LoVo (cell line): ENCODE results near the gene AKIRIN2.

Source experiments
- DNase-seq: peaks from one replicate; pipeline ENCODE4 v3.0.0-alpha.2; 2016; ENCODE audit warnings: low spot score

Gene AKIRIN2

GRCh38 chr6:87655824-87656223 lies 46.2 kb downstream of the AKIRIN2 start:
- DNase-seq, result no peak

- DNase-seq, result no peak
These were observed 47.1 kb downstream of the AKIRIN2 start for GRCh38 chr6:87654875-87655454.

GRCh38 chr6:87654122-87654521 lies 47.9 kb downstream of the AKIRIN2 start:
- no peak for DNase-seq

GRCh38 chr6:87653074-87653962 lies 48.7 kb downstream of the AKIRIN2 start:
- no peak for DNase-seq

- DNase-seq, result no peak
These were observed 57.0 kb downstream of the AKIRIN2 start for GRCh38 chr6:87645080-87645479.

- DNase-seq, result no peak
These were observed 60.9 kb downstream of the AKIRIN2 start for GRCh38 chr6:87641065-87641692.

- DNase-seq, result no peak
These were observed 62.7 kb downstream of the AKIRIN2 start for GRCh38 chr6:87639373-87639772.

- no peak for DNase-seq
These were observed 64.9 kb downstream of the AKIRIN2 start for GRCh38 chr6:87637106-87637505.

GRCh38 chr6:87636315-87636714 lies 65.7 kb downstream of the AKIRIN2 start:
- no peak for DNase-seq

- no peak for DNase-seq
These were observed 68.2 kb downstream of the AKIRIN2 start for GRCh38 chr6:87633851-87634250.

- no peak for DNase-seq
These were observed 71.3 kb downstream of the AKIRIN2 start for GRCh38 chr6:87630746-87631145.

- DNase-seq, result no peak
These were observed 73.2 kb downstream of the AKIRIN2 start for GRCh38 chr6:87628881-87629280.

- no peak for DNase-seq
These were observed 73.6 kb downstream of the AKIRIN2 start for GRCh38 chr6:87628424-87628823.
